Transverse colon (tissue), 4 donors: ENCODE measurements around the gene RBMXL2.

Source experiments
- EP300 ChIP-seq: sonication (generic); formaldehyde crosslinking; IDR thresholded peaks from one replicate; pipeline ENCODE4 v1.6.1; 2017; ENCODE audit warnings: antibody characterized with exemption, low read depth
- POLR2AphosphoS5 ChIP-seq, 3 donors: sonication (generic); formaldehyde crosslinking; IDR thresholded peaks; one replicate each; pipeline ENCODE4 v1.6.1; 2016; ENCODE audit warnings: antibody characterized with exemption in 3 of 3
- TF ChIP-seq, protein P1 (sequence below), 5 experiments: fragments of 200-600 bp in 3 of 5; fragments of 450-650 bp in 2 of 5; sonication (generic) in 3 of 5; IDR thresholded peaks; 1 replicate in 2 of 5; 2 replicates in 3 of 5; pipeline ENCODE4 v1.5.1; 2016 to 2017; ENCODE audit warnings: antibody characterized with exemption in 5 of 5, inconsistent platforms in 3 of 5, mild to moderate bottlenecking in 2 of 5, moderate library complexity in 1 of 5

DNA sequence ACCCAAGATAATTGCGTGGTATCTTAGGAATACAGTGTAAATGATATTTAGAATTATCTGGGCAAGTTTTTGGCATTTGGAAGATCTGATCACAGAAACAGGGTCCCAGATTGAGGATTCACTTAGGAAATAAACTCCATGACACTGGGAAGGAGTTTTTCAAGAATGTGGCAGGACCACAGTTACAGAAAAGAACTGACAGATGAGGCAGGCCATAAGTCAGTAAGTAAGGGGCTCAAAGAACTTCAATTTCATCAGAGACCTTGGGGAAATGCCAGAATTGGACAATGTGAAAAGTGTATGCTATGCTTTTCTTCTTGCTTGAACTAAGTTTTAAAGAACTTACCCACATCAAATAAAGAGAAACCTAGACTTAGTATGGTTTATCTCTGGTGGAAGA lies 49.3 kb downstream of the RBMXL2 start:
- TF ChIP-seq, protein P1, sequence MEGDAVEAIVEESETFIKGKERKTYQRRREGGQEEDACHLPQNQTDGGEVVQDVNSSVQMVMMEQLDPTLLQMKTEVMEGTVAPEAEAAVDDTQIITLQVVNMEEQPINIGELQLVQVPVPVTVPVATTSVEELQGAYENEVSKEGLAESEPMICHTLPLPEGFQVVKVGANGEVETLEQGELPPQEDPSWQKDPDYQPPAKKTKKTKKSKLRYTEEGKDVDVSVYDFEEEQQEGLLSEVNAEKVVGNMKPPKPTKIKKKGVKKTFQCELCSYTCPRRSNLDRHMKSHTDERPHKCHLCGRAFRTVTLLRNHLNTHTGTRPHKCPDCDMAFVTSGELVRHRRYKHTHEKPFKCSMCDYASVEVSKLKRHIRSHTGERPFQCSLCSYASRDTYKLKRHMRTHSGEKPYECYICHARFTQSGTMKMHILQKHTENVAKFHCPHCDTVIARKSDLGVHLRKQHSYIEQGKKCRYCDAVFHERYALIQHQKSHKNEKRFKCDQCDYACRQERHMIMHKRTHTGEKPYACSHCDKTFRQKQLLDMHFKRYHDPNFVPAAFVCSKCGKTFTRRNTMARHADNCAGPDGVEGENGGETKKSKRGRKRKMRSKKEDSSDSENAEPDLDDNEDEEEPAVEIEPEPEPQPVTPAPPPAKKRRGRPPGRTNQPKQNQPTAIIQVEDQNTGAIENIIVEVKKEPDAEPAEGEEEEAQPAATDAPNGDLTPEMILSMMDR (IDR thresholded peaks at IDR 0.05), result no peak
- TF ChIP-seq EP300 (no peak), POLR2AphosphoS5 (IDR thresholded peaks at IDR 0.05) (no peak)
